HCT116 (cell line): ENCODE results near the gene AGPAT2. TPM values are rescaled to one million over a fixed set of nuclear protein-coding genes. Genes with fewer than 3 reads are reported as not detected.

Source experiments
- ATAC-seq: fragments of 200-7000 bp; cut with Tn5 transposase; 2 replicates; pipeline ENCODE4 v1.9.1; 2020; ENCODE audit warnings: mild to moderate bottlenecking, moderate library complexity
- BruUV-seq: library from RNA; stranded (reverse); fragments of 400-500 nt; replicated peaks from 2 replicates; lab custom pipeline; 2021; lab: Mats Ljungman, UMichigan
- CTCF ChIA-PET: fragments of 300-600 bp; sonication (Branson Sonifier 250); formaldehyde crosslinking; loops from one replicate; lab custom pipeline; 2021; ENCODE audit warnings: antibody characterized with exemption; lab: Charles Lee
- POLR2A ChIA-PET: fragments of 300-600, 350-600 bp; sonication (Branson Sonifier 250); formaldehyde crosslinking; loops from one replicate; lab custom pipeline; 2021; ENCODE audit warnings: antibody characterized with exemption; lab: Charles Lee
- RAD21 ChIA-PET, 2 experiments: fragments of 300-600 bp; sonication (Branson Sonifier 250); formaldehyde crosslinking; loops; one replicate each; lab custom pipeline; 2023; ENCODE audit warnings: low total read pairs in 2 of 2; ENCODE audit not compliant: uncharacterized antibody in 2 of 2, unreplicated experiment in 2 of 2, low non-redundant PET in 1 of 2; lab: Charles Lee
- DNase-seq: peaks from one replicate; pipeline ENCODE4 v3.0.0-alpha.2; 2010; ENCODE audit warnings: low read depth, low spot score
- H2AFZ ChIP-seq: fragments of 200-600 bp; shearing (Covaris generic), sonication (generic); 2 replicates; pipeline ENCODE4 v1.6.1; 2017; ENCODE audit warnings: low read depth, mixed run types, mixed read lengths, antibody characterized with exemption, low read length; ENCODE audit not compliant: poor library complexity, severe bottlenecking
- H3K27ac ChIP-seq: 2 replicates; pipeline ENCODE4 v1.5.1; 2012; ENCODE audit warnings: low read depth, low read length
- H3K27me3 ChIP-seq: fragments of 200-600 bp; sonication (generic); 2 replicates; pipeline ENCODE4 v1.6.1; 2016; ENCODE audit warnings: mixed run types, low read length, mixed read lengths; ENCODE audit not compliant: insufficient read depth
- H3K36me3 ChIP-seq, 2 experiments: fragments of 200-500 bp in 1 of 2; fragments of 200-600 bp in 1 of 2; sonication (Bioruptor generic) in 1 of 2; sonication (generic) in 1 of 2; 2 replicates each; pipeline versions ENCODE4 v1.5.1 to v1.6.1; 2014 to 2016; ENCODE audit warnings: low read length in 2 of 2, inconsistent platforms in 1 of 2, mixed read lengths in 1 of 2, mixed run types in 1 of 2; ENCODE audit not compliant: insufficient read depth in 2 of 2, control insufficient read depth in 1 of 2
- H3K4me1 ChIP-seq, 2 experiments: fragments of 200-600 bp in 1 of 2; sonication (generic) in 1 of 2; 2 replicates each; pipeline versions ENCODE4 v1.5.1 to v1.6.1; 2012 to 2017; ENCODE audit warnings: low read length in 2 of 2, inconsistent platforms in 1 of 2, mild to moderate bottlenecking in 1 of 2, mixed read lengths in 1 of 2, mixed run types in 1 of 2, moderate library complexity in 1 of 2; ENCODE audit not compliant: insufficient read depth in 2 of 2, control insufficient read depth in 1 of 2
- H3K4me2 ChIP-seq: fragments of 200-600 bp; sonication (generic); 2 replicates; pipeline ENCODE4 v1.6.1; 2017; ENCODE audit warnings: mixed run types, low read length, mixed read lengths
- H3K4me3 ChIP-seq, 2 experiments: fragments of 200-600 bp in 1 of 2; sonication (generic) in 1 of 2; replicated peaks in 1 of 2; 2 replicates each; pipeline ENCODE4 v1.5.1; 2011 to 2016; ENCODE audit warnings: low read length in 2 of 2, control low read depth in 1 of 2, low read depth in 1 of 2, mild to moderate bottlenecking in 1 of 2, mixed read lengths in 1 of 2, mixed run types in 1 of 2
- H3K79me2 ChIP-seq: fragments of 200-600 bp; sonication (generic); 2 replicates; pipeline ENCODE4 v1.6.1; 2017; ENCODE audit warnings: mild to moderate bottlenecking, mixed run types, low read length, moderate library complexity, mixed read lengths; ENCODE audit not compliant: insufficient read depth
- H3K9ac ChIP-seq: fragments of 200-600 bp; sonication (generic); 2 replicates; pipeline ENCODE4 v1.6.1; 2016; ENCODE audit warnings: low read length, mixed read lengths
- H3K9me2 ChIP-seq: fragments of 200-600 bp; sonication (generic), shearing (Covaris generic); 2 replicates; pipeline ENCODE4 v1.6.1; 2017; ENCODE audit warnings: mixed run types, mild to moderate bottlenecking, moderate library complexity; ENCODE audit not compliant: insufficient read depth
- H3K9me3 ChIP-seq, 2 experiments: fragments of 200-500 bp in 1 of 2; fragments of 200-600 bp in 1 of 2; sonication (Bioruptor generic) in 1 of 2; sonication (generic) in 1 of 2; 2 replicates each; pipeline ENCODE4 v1.6.1; 2014 to 2017; ENCODE audit warnings: low read length in 2 of 2, mixed read lengths in 2 of 2, inconsistent platforms in 1 of 2, low read depth in 1 of 2, mild to moderate bottlenecking in 1 of 2, mixed run types in 1 of 2, moderate library complexity in 1 of 2; ENCODE audit not compliant: control insufficient read depth in 1 of 2, insufficient read depth in 1 of 2
- H4K20me1 ChIP-seq: fragments of 200-600 bp; sonication (generic), shearing (Covaris generic); 2 replicates; pipeline ENCODE4 v1.6.1; 2017; ENCODE audit warnings: mixed run types, mild to moderate bottlenecking, moderate library complexity; ENCODE audit not compliant: insufficient read depth
- CEBPB ChIP-seq: IDR thresholded peaks from 2 replicates; pipeline ENCODE4 v1.6.1; 2012; ENCODE audit warnings: low read depth
- CTCF ChIP-seq, 3 experiments: fragments of 200-600 bp in 1 of 3; sonication (generic) in 1 of 3; IDR thresholded peaks in 2 of 3; conservative IDR thresholded peaks in 1 of 3; 2 replicates each; pipeline ENCODE4 v1.5.1; 2012 to 2017; ENCODE audit warnings: low read depth in 2 of 3, low read length in 2 of 3, antibody characterized with exemption in 1 of 3, borderline replicate concordance in 1 of 3, control low read depth in 1 of 3, mild to moderate bottlenecking in 1 of 3, mixed read lengths in 1 of 3, mixed run types in 1 of 3, moderate library complexity in 1 of 3; ENCODE audit not compliant: insufficient read depth in 1 of 3
- EZH2phosphoT487 ChIP-seq: fragments of 200-600 bp; IDR thresholded peaks from 2 replicates; pipeline ENCODE4 v1.6.1; 2018; ENCODE audit warnings: antibody characterized with exemption, borderline replicate concordance
- JUND ChIP-seq: IDR thresholded peaks from 2 replicates; pipeline ENCODE4 v1.6.1; 2012
- MAX ChIP-seq: IDR thresholded peaks from 2 replicates; pipeline ENCODE4 v1.6.1; 2012
- POLR2A ChIP-seq: IDR thresholded peaks from 2 replicates; pipeline ENCODE4 v1.7.0; 2011; ENCODE audit warnings: borderline replicate concordance; ENCODE audit not compliant: insufficient read depth, insufficient read length; ENCODE audit errors: extremely low read depth
- POLR2AphosphoS5 ChIP-seq: IDR thresholded peaks from 2 replicates; pipeline ENCODE4 v1.6.1; 2011; ENCODE audit warnings: mild to moderate bottlenecking, low read depth, low read length, moderate library complexity
- RAD21 ChIP-seq: IDR thresholded peaks from 2 replicates; pipeline ENCODE4 v1.6.1; 2012; ENCODE audit warnings: low read depth, mild to moderate bottlenecking
- SIN3A ChIP-seq: IDR thresholded peaks from 2 replicates; pipeline ENCODE4 v1.6.1; 2012; ENCODE audit warnings: low read depth
- SRF ChIP-seq: IDR thresholded peaks from 2 replicates; pipeline ENCODE4 v1.6.1; 2012; ENCODE audit warnings: low read depth
- ZNF274 ChIP-seq: fragments of 200-500 bp; sonication (Bioruptor generic); IDR thresholded peaks from 2 replicates; pipeline ENCODE4 v1.6.1; 2014; ENCODE audit warnings: mild to moderate bottlenecking, low read depth, low read length, inconsistent platforms
- intact Hi-C: fragments of 100-400 bp; cut with micrococcal nuclease; formaldehyde crosslinking; loops from 2 replicates; pipeline ENCODE4 v1.10.0; 2022
- total RNA-seq: library from RNA; stranded (reverse); gene quantifications from one replicate; pipeline ENCODE4 v1.2.1, GENCODE V29; 2021; ENCODE audit not compliant: unreplicated experiment
- TF ChIP-seq, protein P1 (sequence below): IDR thresholded peaks from 2 replicates; pipeline ENCODE4 v1.6.1; 2012; ENCODE audit warnings: low read depth

The AGPAT2 gene
- total RNA-seq, 1 experiment from 2014 or later: 86.0 TPM

GRCh38 chr9:136700304-136700703 is 13.0 kb upstream of the AGPAT2 start (continued):
- TF ChIP-seq CTCF (IDR thresholded peaks at IDR 0.05 in 2 of 3, conservative IDR thresholded peaks at IDR 0.05 in 1 of 3; ENCODE audit: borderline replicate concordance in 1 of 3, insufficient read depth in 1 of 3, low read depth in 2 of 3, low read length in 2 of 3) (no peak), EZH2phosphoT487 (no peak), JUND (no peak)
- TF ChIP-seq, protein P1, sequence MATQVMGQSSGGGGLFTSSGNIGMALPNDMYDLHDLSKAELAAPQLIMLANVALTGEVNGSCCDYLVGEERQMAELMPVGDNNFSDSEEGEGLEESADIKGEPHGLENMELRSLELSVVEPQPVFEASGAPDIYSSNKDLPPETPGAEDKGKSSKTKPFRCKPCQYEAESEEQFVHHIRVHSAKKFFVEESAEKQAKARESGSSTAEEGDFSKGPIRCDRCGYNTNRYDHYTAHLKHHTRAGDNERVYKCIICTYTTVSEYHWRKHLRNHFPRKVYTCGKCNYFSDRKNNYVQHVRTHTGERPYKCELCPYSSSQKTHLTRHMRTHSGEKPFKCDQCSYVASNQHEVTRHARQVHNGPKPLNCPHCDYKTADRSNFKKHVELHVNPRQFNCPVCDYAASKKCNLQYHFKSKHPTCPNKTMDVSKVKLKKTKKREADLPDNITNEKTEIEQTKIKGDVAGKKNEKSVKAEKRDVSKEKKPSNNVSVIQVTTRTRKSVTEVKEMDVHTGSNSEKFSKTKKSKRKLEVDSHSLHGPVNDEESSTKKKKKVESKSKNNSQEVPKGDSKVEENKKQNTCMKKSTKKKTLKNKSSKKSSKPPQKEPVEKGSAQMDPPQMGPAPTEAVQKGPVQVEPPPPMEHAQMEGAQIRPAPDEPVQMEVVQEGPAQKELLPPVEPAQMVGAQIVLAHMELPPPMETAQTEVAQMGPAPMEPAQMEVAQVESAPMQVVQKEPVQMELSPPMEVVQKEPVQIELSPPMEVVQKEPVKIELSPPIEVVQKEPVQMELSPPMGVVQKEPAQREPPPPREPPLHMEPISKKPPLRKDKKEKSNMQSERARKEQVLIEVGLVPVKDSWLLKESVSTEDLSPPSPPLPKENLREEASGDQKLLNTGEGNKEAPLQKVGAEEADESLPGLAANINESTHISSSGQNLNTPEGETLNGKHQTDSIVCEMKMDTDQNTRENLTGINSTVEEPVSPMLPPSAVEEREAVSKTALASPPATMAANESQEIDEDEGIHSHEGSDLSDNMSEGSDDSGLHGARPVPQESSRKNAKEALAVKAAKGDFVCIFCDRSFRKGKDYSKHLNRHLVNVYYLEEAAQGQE: no peak
- TF ChIP-seq, all 23 proteins: peak for 0

DNA sequence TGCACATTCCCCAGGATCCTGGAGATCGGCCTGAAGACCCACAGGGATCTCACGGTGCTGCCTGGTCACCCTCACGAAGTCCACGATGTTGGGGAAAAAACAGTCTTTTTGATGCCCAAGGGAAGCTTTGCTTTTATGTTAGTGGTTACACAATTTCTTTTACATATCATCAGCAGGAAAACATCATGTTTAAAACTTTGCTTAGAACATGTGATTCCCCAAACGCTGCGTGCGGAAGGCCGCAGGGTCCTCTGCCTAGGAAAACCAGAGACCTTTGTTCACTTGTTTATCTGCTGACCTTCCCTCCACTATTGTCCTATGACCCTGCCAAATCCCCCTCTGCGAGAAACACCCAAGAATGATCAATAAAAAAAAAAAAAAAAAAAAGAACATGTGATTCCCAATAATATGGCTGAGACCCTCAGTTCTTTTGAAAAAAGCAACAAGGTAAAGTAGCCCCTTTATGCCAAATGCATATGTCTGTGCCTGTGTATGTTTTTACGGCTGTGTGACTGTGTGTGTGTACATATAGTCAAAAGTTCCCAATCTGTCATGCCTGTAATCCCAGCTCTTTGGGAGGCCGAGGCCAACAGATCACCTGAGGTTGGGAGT is 11.5 kb upstream of the AGPAT2 start:
- no peaks in the 10 kb centered on the region for H3K9me3 ChIP-seq
- H3K27ac ChIP-seq: no peak overlapping the region
- no peaks in the 10 kb centered on the region for H3K79me2 ChIP-seq
- no peaks in the 10 kb centered on the region for H3K27me3 ChIP-seq
- CTCF ChIA-PET: interaction anchor here (0.9 kb wide), 1 partner anchor 27 kb away, joined by 3 read pairs; no protein-coding TSS in a partner anchor
- H3K4me1 ChIP-seq: peaks cover 25 to 57% of the 10 kb centered on the region in 2 experiments
- no peaks in the 10 kb centered on the region for H3K36me3 ChIP-seq
- no TSS peak for BruUV-seq
- DNase-seq: no peak
- RAD21 ChIA-PET: interaction anchor here in 1 of 2 experiments (0.7 kb wide), 1 partner anchor 45 kb away, joined by 4 read pairs; no protein-coding TSS in a partner anchor
- H3K9me2 ChIP-seq: no peaks in the 10 kb centered on the region
- H3K9ac ChIP-seq: no peak overlapping the region
- H2AFZ ChIP-seq: no peak overlapping the region
- intact Hi-C loops: no loop called here
- POLR2A ChIA-PET: no interaction called here
- no peak overlapping the region for H3K4me2 ChIP-seq
- no peak overlapping the region for H3K4me3 ChIP-seq
- ATAC-seq: no peak
- H4K20me1 ChIP-seq: no peaks in the 10 kb centered on the region
- TF ChIP-seq POLR2AphosphoS5 (no peak), JUND (no peak), SRF (no peak), POLR2A (no peak), RAD21 (no peak), CEBPB (no peak), MAX (no peak), ZNF274 (no peak), SIN3A (no peak)
- TF ChIP-seq, protein P1: no peak
